HepG2 (cell line): Measurements from ENCODE around the gene MAPK10. TPM values are rescaled to one million over a fixed set of nuclear protein-coding genes. Genes with fewer than 3 reads are reported as not detected.

Experiments
- ATAC-seq: fragments of 200-7000 bp; cut with Tn5 transposase; 3 replicates; pipeline ENCODE4 v1.9.1; 2020; ENCODE audit warnings: mild to moderate bottlenecking, moderate library complexity
- BruUV-seq: library from RNA; stranded (reverse); fragments of 400-500 nt; replicated peaks from 2 replicates; lab custom pipeline; 2021; lab: Mats Ljungman, UMichigan
- CTCF ChIA-PET: fragments of 300-600 bp; formaldehyde crosslinking; extraction: SDS; loops from one replicate; lab custom pipeline; 2021; ENCODE audit warnings: low total read pairs, inconsistent platforms, low intra/inter-chr PET ratio; lab: Yijun Ruan, JAX
- POLR2A ChIA-PET: fragments of 350-600 bp; sonication (Branson Sonifier 250); formaldehyde crosslinking; loops from one replicate; lab custom pipeline; 2020; ENCODE audit warnings: antibody characterized with exemption, inconsistent platforms; lab: Yijun Ruan, JAX
- DNase-seq: peaks from one replicate; pipeline ENCODE4 v3.0.0-alpha.2; 2015; ENCODE audit warnings: low spot score
- FAIRE-seq: peaks from 3 replicates; lab custom pipeline; 2011; peaks lifted over from hg19 to GRCh38; lab: Jason Lieb, UNC
- H2AFZ ChIP-seq: one replicate; pipeline ENCODE4 v1.6.1; 2011; ENCODE audit warnings: low read length, inconsistent platforms
- H3K27ac ChIP-seq: fragments of 300-600 bp; 3 replicates; pipeline ENCODE4 v1.8.0; 2011; ENCODE audit warnings: mixed run types, mild to moderate bottlenecking, mixed read lengths, low read length, inconsistent platforms; ENCODE audit not compliant: insufficient read depth; ENCODE audit errors: extremely low read length
- H3K27me3 ChIP-seq, 2 experiments: fragments of 200-600 bp in 1 of 2; 2 replicates in 1 of 2; 3 replicates in 1 of 2; pipeline versions ENCODE4 v1.6.0 to v1.8.0; 2011; ENCODE audit warnings: low read length in 2 of 2, mild to moderate bottlenecking in 2 of 2, moderate library complexity in 2 of 2, inconsistent platforms in 1 of 2; ENCODE audit not compliant: insufficient read depth in 2 of 2, control insufficient read depth in 1 of 2
- H3K36me3 ChIP-seq, 2 experiments: fragments of 200-600 bp in 1 of 2; replicated peaks in 1 of 2; 2 replicates in 1 of 2; 3 replicates in 1 of 2; pipeline versions ENCODE4 v1.5.1 to v1.8.0; 2011; ENCODE audit warnings: low read length in 2 of 2, inconsistent platforms in 1 of 2; ENCODE audit not compliant: insufficient read depth in 2 of 2, control insufficient read depth in 1 of 2
- H3K4me1 ChIP-seq: 2 replicates; pipeline ENCODE4 v1.5.1; 2012; ENCODE audit warnings: low read length, inconsistent platforms; ENCODE audit not compliant: insufficient read depth
- H3K4me2 ChIP-seq: 2 replicates; pipeline ENCODE4 v1.6.0; 2011; ENCODE audit warnings: low read depth, low read length, inconsistent platforms
- H3K4me3 ChIP-seq, 3 experiments: fragments of 200-600 bp in 1 of 3; sonication (generic), shearing (Covaris generic) in 1 of 3; replicated peaks in 1 of 3; 2 replicates each; pipeline ENCODE4 v1.5.1; 2011 to 2016; ENCODE audit warnings: low read length in 3 of 3, inconsistent platforms in 2 of 3, low read depth in 2 of 3, mild to moderate bottlenecking in 2 of 3, control low read depth in 1 of 3, mixed read lengths in 1 of 3; ENCODE audit not compliant: insufficient read depth in 1 of 3
- H3K79me2 ChIP-seq: one replicate; pipeline ENCODE4 v1.6.1; 2011; ENCODE audit warnings: low read length, inconsistent platforms; ENCODE audit not compliant: insufficient read depth
- H3K9ac ChIP-seq: 2 replicates; pipeline ENCODE4 v1.6.0; 2011; ENCODE audit warnings: mild to moderate bottlenecking, low read depth, low read length, inconsistent platforms; ENCODE audit not compliant: insufficient read depth
- H3K9me3 ChIP-seq: 2 replicates; pipeline ENCODE4 v1.5.1; 2012; ENCODE audit warnings: mild to moderate bottlenecking, low read length
- H4K20me1 ChIP-seq: 2 replicates; pipeline ENCODE4 v1.6.0; 2011; ENCODE audit warnings: inconsistent platforms, mild to moderate bottlenecking, low read length, moderate library complexity; ENCODE audit not compliant: insufficient read depth
- AHR ChIP-seq: IDR thresholded peaks from 2 replicates; pipeline ENCODE4 v1.6.1; 2018; ENCODE audit warnings: missing genetic modification reagents, missing compliant biosample characterization
- FOXM1 ChIP-seq: sonication (generic); formaldehyde crosslinking; IDR thresholded peaks from 2 replicates; pipeline ENCODE4 v1.5.0; 2020; ENCODE audit warnings: missing genetic modification reagents
- HNRNPLL ChIP-seq: fragments of 200-400 bp; formaldehyde crosslinking; IDR thresholded peaks from 2 replicates; pipeline ENCODE4 v1.6.1; 2017; ENCODE audit warnings: mild to moderate bottlenecking, low read depth, low read length; ENCODE audit not compliant: poor library complexity, severe bottlenecking
- KAT7 ChIP-seq: IDR thresholded peaks from 2 replicates; pipeline ENCODE4 v1.6.1; 2018; ENCODE audit warnings: borderline replicate concordance, missing compliant biosample characterization
- RARG ChIP-seq: sonication (generic); formaldehyde crosslinking; IDR thresholded peaks from 2 replicates; pipeline ENCODE4 v1.4.0; 2020; ENCODE audit warnings: low read depth, mild to moderate bottlenecking, missing genetic modification reagents
- SAFB2 ChIP-seq: sonication (generic); formaldehyde crosslinking; IDR thresholded peaks from 2 replicates; pipeline ENCODE4 v1.5.1; 2020; ENCODE audit warnings: missing genetic modification reagents, low read depth, mild to moderate bottlenecking, borderline replicate concordance
- SMAD9 ChIP-seq: sonication (generic); formaldehyde crosslinking; IDR thresholded peaks from 2 replicates; pipeline ENCODE4 v1.5.1; 2020; ENCODE audit warnings: mild to moderate bottlenecking, missing genetic modification reagents
- YEATS2 ChIP-seq: sonication (generic); formaldehyde crosslinking; IDR thresholded peaks from 2 replicates; pipeline ENCODE4 v1.4.0; 2020; ENCODE audit warnings: missing genetic modification reagents, borderline replicate concordance
- ZNF101 ChIP-seq: sonication (generic); formaldehyde crosslinking; IDR thresholded peaks from 2 replicates; pipeline ENCODE4 v1.4.0; 2020; ENCODE audit warnings: mild to moderate bottlenecking, low read depth, missing genetic modification reagents, borderline replicate concordance
- ZNF20 ChIP-seq: sonication (generic); formaldehyde crosslinking; IDR thresholded peaks from 2 replicates; pipeline ENCODE4 v1.4.0; 2020; ENCODE audit warnings: mild to moderate bottlenecking, moderate library complexity, missing genetic modification reagents
- ZNF326 ChIP-seq: sonication (generic); formaldehyde crosslinking; IDR thresholded peaks from 2 replicates; pipeline ENCODE4 v1.4.0; 2020; ENCODE audit warnings: missing genetic modification reagents, borderline replicate concordance
- ZNF567 ChIP-seq: sonication (generic); formaldehyde crosslinking; IDR thresholded peaks from 2 replicates; pipeline ENCODE4 v1.8.1; 2023; ENCODE audit warnings: mild to moderate bottlenecking, missing genetic modification reagents, borderline replicate concordance
- ZNF75D ChIP-seq: sonication (generic); formaldehyde crosslinking; IDR thresholded peaks from 2 replicates; pipeline ENCODE4 v1.8.1; 2023; ENCODE audit warnings: missing genetic modification reagents, mild to moderate bottlenecking, borderline replicate concordance
- ZNF788 ChIP-seq: sonication (generic); formaldehyde crosslinking; IDR thresholded peaks from 2 replicates; pipeline ENCODE4 v1.5.0; 2020; ENCODE audit warnings: mild to moderate bottlenecking, missing genetic modification reagents, borderline replicate concordance
- WGBS: methylation state at CpG from one replicate; pipeline ENCODE4 v1.1.6; 2017; ENCODE audit warnings: low lambda C conversion rate; 5-methylcytosine and 5-hydroxymethylcytosine counted together
- in situ Hi-C: cut with HindIII; loops from 2 replicates; pipeline ENCODE4 v1.10.0; 2017; ENCODE audit warnings: low pct_unique_long_range_greater_than_20kb; ENCODE audit not compliant: extremely low pct_ligation_motif_present
- intact Hi-C: fragments of 100-400 bp; cut with micrococcal nuclease; formaldehyde crosslinking; loops from one replicate; pipeline ENCODE4 v1.10.0; 2022; ENCODE audit not compliant: unreplicated experiment
- polyA plus RNA-seq, 8 experiments: library from polyadenylated mRNA; depleted of rRNA in 3 of 8; stranded (reverse) in 7 of 8; unstranded in 1 of 8; fragments of >200 nt; fragmentation: Illumina TruSeq in 4 of 8; extraction: Trizol in 4 of 8; gene quantifications; 2 replicates each; pipeline versions ENCODE4 v1.2.1 to v1.2.3, GENCODE V29; 2011 to 2016; ENCODE audit warnings: low read depth in 4 of 8, missing spikeins in 1 of 8, mixed read lengths in 1 of 8; ENCODE audit not compliant: insufficient read depth in 1 of 8
- total RNA-seq, 5 experiments: library from RNA; depleted of rRNA; stranded (reverse); fragments of >200 nt; fragmentation: Illumina TruSeq; extraction: Trizol; gene quantifications; 2 replicates each; pipeline ENCODE4 v1.2.3, GENCODE V29; 2016; ENCODE audit warnings: low read depth in 1 of 5
- TF ChIP-seq, protein P1 (sequence below): sonication (generic); formaldehyde crosslinking; IDR thresholded peaks from 2 replicates; pipeline ENCODE4 v1.8.1; 2023; ENCODE audit warnings: missing genetic modification reagents, inconsistent platforms, borderline replicate concordance
- TF ChIP-seq, protein P2 (sequence below): sonication (generic); formaldehyde crosslinking; IDR thresholded peaks from 2 replicates; pipeline ENCODE4 v1.4.0; 2020; ENCODE audit warnings: missing genetic modification reagents, low read depth, mild to moderate bottlenecking, borderline replicate concordance
- TF ChIP-seq, protein P3 (sequence below): sonication (generic); formaldehyde crosslinking; IDR thresholded peaks from 2 replicates; pipeline ENCODE4 v1.4.0; 2020; ENCODE audit warnings: missing genetic modification reagents

MAPK10 gene
- total and polyA plus RNA-seq, 2 of the 13 experiments (the other 11 are each of a cell fraction or from before 2014, with no cell fraction given), result not detected

DNA sequence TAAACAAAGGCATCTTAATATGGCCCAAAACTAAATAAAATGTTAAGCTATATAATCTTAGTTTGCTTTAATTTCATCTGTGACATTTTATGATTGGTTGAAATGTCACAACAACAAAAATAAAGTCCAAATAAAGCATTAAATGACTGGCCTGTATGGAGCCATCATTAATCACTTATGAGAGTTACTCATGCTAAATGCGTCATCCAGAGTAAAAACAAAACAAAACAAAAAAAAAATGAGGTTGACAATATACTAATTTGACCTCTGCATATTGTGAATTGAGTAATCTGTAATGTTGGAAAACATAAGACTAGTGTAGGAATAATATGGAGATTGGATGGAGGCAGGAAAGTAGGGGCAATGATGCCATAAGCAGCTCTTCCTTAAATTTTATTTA lies 139.7 kb downstream of the MAPK10 start:
- FAIRE-seq, result no peak
- H3K79me2 ChIP-seq, result no peaks in the 10 kb centered on the region
- intact Hi-C loops, result loop anchor here (5.0 kb wide), 1 partner anchor 178 kb away; no protein-coding TSS in a partner anchor
- H3K9ac ChIP-seq, result no peak overlapping the region
- no peak overlapping the region for H2AFZ ChIP-seq
- in situ Hi-C loops, result no loop called here
- no peaks in the 10 kb centered on the region for H3K4me1 ChIP-seq
- DNase-seq, result no peak
- no peaks in the 10 kb centered on the region for H3K9me3 ChIP-seq
- TF ChIP-seq SAFB2 (CRISPR knock-in tag), result no peak
- TF ChIP-seq ZNF567 (CRISPR knock-in tag), result no peak
- no peak for TF ChIP-seq KAT7
- TF ChIP-seq, protein P1, sequence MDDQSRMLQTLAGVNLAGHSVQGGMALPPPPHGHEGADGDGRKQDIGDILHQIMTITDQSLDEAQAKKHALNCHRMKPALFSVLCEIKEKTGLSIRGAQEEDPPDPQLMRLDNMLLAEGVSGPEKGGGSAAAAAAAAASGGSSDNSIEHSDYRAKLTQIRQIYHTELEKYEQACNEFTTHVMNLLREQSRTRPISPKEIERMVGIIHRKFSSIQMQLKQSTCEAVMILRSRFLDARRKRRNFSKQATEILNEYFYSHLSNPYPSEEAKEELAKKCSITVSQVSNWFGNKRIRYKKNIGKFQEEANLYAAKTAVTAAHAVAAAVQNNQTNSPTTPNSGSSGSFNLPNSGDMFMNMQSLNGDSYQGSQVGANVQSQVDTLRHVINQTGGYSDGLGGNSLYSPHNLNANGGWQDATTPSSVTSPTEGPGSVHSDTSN (CRISPR knock-in tag), result no peak
- no peak for TF ChIP-seq RARG (CRISPR knock-in tag)
- no peak for TF ChIP-seq ZNF326 (CRISPR knock-in tag)
- no peak for TF ChIP-seq HNRNPLL
- no peak for TF ChIP-seq ZNF101 (CRISPR knock-in tag)
- TF ChIP-seq, protein P2, sequence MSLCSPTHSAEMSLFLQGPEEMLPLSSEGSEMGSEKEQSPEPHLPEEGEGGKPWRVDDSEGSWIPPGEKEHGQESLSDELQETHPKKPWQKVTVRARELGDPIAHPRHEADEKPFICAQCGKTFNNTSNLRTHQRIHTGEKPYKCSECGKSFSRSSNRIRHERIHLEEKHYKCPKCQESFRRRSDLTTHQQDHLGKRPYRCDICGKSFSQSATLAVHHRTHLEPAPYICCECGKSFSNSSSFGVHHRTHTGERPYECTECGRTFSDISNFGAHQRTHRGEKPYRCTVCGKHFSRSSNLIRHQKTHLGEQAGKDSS (CRISPR knock-in tag), result no peak
- TF ChIP-seq FOXM1 (CRISPR knock-in tag), result no peak
- TF ChIP-seq YEATS2 (CRISPR knock-in tag), result no peak
- no peak for TF ChIP-seq AHR
- no peak for TF ChIP-seq SMAD9
- no peak for TF ChIP-seq ZNF788 (CRISPR knock-in tag)
- no peak for TF ChIP-seq ZNF20
- TF ChIP-seq ZNF75D (CRISPR knock-in tag), result no peak
- TF ChIP-seq, protein P3, sequence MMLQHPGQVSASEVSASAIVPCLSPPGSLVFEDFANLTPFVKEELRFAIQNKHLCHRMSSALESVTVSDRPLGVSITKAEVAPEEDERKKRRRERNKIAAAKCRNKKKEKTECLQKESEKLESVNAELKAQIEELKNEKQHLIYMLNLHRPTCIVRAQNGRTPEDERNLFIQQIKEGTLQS (CRISPR knock-in tag), result no peak
- no TSS peak for BruUV-seq
- H4K20me1 ChIP-seq, result no peaks in the 10 kb centered on the region
- H3K27ac ChIP-seq, result no peak overlapping the region
- ChIA-PET POLR2A (no interaction called here), CTCF (no interaction called here)
- no peak overlapping the region for H3K4me3 ChIP-seq
- no peaks in the 10 kb centered on the region for H3K27me3 ChIP-seq
- no peak for ATAC-seq
- H3K4me2 ChIP-seq, result no peak overlapping the region
- no peaks in the 10 kb centered on the region for H3K36me3 ChIP-seq
- WGBS, result 3% methylated on average over 1 of the region's 1 CpG
